NCI-H2196 (cell line): ENCODE data around the gene ZSCAN21.

ENCODE experiments used
- DNase-seq: peaks from one replicate; lab custom pipeline; 2025; ENCODE audit not compliant: unreplicated experiment; lab: John Stamatoyannopoulos, UW

The ZSCAN21 gene

GRCh38 chr7:100074841-100075240 lies 25.3 kb downstream of the ZSCAN21 start:
- no peak for DNase-seq

GRCh38 chr7:100075418-100075817 lies 25.8 kb downstream of the ZSCAN21 start:
- no peak for DNase-seq

DNA sequence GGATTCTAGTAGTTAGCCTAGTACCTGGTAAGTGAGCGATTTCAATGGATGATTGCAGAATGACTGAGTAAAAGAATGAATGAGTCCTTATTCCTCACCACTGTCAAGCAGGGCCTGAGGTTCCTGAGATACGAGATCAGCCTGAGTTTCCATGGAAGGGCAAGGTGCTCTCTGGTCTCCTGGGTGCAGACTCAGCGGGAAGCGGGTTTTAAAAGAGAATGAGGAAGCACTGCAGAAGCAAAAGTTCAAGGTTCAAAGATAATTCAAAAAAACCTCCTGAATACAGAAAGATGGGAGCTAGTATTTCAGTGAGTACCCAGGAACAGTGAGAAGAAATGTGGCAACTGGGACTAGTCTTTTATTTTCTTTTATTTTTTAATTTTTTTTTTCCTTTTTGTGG lies 27.6 kb downstream of the ZSCAN21 start:
- no peak for DNase-seq

DNA sequence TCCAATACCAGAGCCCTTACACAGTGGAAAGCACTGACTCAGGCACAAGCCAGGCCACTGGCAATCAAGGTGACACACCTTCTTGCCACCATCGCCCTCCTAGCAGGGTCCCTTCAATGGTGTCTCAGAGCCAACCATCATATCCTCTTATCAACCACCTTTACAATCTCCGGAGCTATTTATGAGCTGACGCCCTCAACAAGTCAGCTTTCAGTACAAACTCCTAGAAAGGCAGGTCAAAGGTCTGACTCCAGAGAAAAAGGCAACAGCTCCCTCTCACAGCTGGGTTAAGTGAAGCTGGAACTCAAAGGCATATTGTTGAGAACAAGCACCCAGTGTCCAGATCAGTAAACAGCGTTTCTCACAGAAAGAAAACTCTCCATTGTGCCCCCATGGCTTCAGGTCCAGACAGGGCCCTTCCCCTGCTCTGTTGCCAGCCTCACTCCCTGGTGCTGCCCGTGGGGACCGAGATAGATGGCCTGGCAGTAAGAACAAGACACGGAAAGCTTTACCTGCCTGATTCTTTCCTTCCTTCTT lies 29.5 kb downstream of the ZSCAN21 start:
- no peak for DNase-seq

- DNase-seq = peak; percentile 44
Measured at GRCh38 chr7:100080907-100081534, 31.4 kb downstream of the ZSCAN21 start.

DNA sequence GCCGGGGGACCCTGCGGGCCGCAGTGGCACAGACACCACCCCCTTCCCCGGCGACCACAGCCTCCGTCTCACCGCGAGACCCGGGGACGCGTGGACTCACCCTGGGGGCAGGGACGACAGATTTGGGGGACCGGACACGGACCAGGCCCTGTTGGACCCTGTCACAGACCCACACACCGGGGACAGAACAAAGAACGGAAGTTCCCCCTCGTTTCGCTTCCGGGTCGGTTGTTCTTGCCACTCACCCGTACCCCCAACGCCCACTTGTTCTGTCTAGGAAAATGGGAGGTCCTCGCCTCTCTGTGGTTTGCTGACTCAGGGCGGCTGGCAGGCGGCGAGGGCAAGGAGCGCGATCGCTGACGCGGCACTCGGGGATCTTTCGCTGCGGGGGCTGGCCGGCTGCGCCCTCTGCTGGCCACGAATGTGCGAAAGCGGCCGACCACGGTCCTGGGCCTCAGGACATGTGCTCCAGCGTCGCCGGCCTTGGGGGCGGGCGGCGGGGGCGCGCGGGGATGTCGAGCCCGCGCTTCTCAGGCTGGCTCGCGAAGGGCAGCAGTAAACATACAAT lies 32.0 kb downstream of the ZSCAN21 start, which contains the start of gene ZNF3:
Gene ZNF3 (minus strand): TSS at position 189 of the 568 bp plus-strand sequence. CDS start 4,366 bp downstream, outside the sequence.
- peak; percentile 98 for DNase-seq

DNA sequence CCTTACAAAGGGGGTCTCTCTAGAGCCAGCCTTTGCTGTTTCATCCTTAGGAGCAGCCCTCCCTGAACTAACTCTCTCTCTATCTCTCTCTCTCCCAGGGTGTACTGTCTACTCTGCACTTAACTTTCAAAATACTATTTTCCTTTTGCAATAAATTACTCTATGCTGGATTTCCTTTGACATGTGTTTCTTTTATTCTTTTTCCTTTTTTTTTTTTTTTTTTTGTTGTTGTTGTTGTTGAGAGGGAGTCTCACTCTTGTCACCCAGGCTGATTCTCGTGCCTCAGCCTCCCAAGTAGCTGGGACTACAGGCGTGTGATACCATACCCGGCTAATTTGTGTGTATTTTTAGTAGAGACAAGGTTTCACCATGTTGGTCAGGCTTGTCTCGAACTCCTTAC lies 33.4 kb downstream of the ZSCAN21 start:
- DNase-seq = no peak

GRCh38 chr7:100085515-100085914 lies 35.9 kb downstream of the ZSCAN21 start:
- DNase-seq = no peak

GRCh38 chr7:100087055-100087750 lies 37.6 kb downstream of the ZSCAN21 start:
- DNase-seq = no peak

GRCh38 chr7:100088095-100088620 lies 38.6 kb downstream of the ZSCAN21 start:
- no peak for DNase-seq

DNA sequence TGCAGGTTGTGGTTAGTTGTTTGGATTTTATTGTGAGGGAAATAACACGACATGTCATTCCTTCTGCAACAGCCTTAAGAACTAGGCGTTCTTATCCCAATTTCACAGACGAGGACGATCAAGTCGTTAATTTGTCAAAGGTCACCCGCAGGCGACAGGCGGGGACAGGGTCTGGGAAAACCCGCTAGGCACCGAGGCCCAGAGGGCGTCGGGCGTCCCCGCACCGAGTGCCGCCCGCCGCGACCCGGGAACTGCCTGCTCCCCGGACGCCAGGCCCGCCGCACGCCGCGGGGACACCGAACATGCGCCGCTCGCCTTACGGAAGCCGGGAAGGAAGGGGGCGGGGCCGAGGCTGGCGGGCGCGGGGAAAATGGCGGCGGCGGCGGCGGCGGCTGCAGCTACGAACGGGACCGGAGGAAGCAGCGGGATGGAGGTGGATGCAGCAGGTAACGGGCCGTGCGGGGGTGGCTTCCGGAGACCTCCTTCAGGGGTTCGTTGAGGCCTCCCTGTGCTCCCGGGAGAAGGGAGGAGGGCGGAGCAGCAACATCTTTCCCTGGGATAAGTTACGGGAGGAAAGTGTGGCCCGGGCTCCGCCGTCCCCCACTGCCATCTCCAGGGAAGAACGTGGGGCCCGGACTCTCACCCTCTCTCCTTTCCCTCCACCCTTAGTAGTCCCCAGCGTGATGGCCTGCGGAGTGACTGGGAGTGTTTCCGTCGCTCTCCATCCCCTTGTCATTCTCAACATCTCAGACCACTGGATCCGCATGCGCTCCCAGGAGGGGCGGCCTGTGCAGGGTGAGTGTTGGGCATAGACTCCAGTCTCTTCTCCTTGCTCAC lies 39.3 kb downstream of the ZSCAN21 start, which contains the start of gene COPS6:
Gene COPS6 (plus strand): TSS at position 349 of the 837 bp plus-strand sequence. CDS start 22 bp downstream, at position 371.
- peak; percentile 82 for DNase-seq

DNA sequence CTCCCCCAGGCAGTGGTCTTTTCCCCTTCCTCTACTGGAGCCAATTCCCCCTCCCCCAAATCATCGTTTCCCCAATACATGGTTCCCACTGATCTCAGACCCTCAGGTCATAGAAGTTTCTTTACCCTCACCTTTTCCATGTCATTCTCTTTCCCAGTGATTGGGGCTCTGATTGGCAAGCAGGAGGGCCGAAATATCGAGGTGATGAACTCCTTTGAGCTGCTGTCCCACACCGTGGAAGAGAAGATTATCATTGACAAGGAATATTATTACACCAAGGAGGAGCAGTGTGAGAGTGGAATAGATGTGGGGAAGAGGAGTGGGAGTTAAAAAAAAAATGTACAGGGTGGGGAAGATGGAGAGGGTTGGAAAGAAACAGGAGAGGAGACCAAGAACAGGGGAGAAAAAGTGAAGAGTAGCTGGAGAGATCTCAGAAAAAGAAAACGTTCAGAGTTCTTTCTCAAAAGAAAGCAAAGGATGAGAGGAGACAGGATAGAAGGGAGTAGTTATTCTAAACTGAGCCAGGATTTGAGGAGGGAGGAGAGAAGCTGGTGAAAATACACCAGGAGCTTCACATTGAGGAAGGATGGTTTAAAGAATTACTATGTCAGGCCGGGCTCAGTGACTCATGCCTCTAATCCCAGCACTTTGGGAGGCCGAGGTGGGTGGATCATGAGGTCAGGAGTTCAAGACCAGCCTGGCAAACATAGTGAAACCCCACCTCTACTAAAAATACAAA lies 40.1 kb downstream of the ZSCAN21 start:
- no peak for DNase-seq

DNA sequence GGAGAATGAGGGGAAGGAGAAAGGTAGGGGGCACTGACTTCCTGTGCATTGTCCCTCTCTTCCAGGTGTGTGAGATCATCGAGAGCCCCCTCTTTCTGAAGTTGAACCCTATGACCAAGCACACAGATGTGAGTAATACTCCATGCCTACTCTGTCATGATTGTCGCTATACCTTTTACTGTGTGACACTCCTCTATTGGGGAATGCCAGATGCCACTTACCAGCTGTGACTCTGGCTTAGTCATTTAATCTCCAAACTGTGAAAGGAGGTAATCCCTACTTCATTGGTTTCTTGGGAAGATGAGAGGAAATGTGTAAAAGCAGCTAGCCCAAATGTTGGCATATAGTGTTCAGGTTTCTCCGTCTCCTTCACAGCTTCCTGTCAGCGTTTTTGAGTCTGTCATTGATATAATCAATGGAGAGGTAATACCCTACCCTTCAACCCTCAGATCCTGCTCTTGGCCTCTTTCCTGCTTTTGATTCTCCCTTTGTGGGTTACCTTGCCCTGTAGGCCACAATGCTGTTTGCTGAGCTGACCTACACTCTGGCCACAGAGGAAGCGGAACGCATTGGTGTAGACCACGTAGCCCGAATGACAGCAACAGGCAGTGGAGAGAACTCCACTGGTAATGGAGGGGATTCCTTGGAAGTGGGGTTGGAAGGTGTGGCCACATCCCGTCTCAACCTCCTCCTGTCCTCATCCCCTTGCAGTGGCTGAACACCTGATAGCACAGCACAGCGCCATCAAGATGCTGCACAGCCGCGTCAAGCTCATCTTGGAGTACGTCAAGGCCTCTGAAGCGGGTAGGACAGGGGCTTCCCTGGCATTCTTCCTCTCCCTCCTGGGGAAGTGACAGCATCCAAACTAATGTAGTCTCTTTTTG lies 41.2 kb downstream of the ZSCAN21 start:
- DNase-seq = no peak

GRCh38 chr7:100091411-100092181 lies 42.0 kb downstream of the ZSCAN21 start:
- no peak for DNase-seq

- DNase-seq = no peak
Measured at GRCh38 chr7:100093054-100093453, 43.5 kb downstream of the ZSCAN21 start.

DNA sequence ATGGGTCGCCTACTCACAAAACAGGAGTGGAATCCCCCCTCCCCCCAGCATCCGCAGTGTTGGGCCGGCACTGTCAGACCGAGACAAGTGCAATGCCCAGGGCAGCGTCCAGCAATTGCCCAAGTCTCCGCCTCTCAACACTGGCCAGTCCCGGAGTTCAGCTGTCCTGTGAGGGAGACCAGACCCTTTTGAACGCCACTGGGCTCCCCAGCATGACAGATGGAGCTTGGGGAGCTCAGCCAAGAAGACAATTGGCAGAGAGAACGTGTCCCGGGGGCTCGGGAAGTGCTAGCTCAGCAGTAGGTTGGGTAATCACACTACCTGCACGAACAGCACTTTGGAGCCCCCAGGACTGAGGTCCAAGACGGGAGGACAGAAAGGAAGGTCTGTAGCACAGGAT lies 43.9 kb downstream of the ZSCAN21 start:
- no peak for DNase-seq

DNA sequence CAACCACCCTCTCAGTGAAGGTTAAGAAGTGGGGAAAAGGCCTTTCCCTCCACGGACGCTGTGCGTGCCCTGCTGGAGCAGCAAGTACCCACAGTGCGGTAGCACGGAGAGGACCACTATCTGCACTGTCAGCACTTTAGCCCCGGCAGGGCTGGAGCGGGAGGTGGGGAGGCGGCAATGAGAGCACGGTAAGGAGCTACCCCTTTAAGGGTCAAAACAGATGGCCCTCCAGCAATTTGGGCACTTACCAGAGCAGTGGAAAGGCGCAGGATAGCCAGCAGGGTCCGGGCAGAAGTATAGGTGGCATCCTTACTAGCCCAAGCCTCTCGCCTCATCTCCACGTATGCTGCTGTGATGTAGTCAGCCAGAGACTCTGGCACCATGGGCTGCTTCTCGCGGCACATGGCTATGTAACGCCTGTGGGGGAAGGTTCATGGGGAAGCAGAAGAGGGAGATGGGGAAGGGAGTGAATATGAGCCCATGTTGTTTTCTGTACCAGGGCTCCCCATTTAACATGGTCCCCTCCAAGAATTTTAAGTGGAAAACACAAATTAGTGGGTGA lies 44.4 kb downstream of the ZSCAN21 start:
- no peak for DNase-seq

- no peak for DNase-seq
Measured at GRCh38 chr7:100095289-100095688, 45.7 kb downstream of the ZSCAN21 start.
